IMR-90 (cell line): Measurements from ENCODE around the gene GRIK3. TPM values are rescaled to one million over a fixed set of nuclear protein-coding genes. Genes with fewer than 3 reads are reported as not detected.

Experiments
- ATAC-seq: fragments of 200-7000 bp; cut with Tn5 transposase; 2 replicates; pipeline ENCODE4 v1.9.1; 2020; ENCODE audit warnings: low read depth, mild to moderate bottlenecking, moderate library complexity
- BruUV-seq: library from RNA; stranded (reverse); fragments of 400-500 nt; replicated peaks from 2 replicates; lab custom pipeline; 2021; lab: Mats Ljungman, UMichigan
- CTCF ChIA-PET: fragments of 300-600 bp; formaldehyde crosslinking; extraction: SDS; loops from one replicate; lab custom pipeline; 2021; ENCODE audit warnings: antibody characterized with exemption; lab: Yijun Ruan, JAX
- POLR2A ChIA-PET: fragments of 300-600 bp; sonication (Branson Sonifier 250); formaldehyde crosslinking; loops from one replicate; lab custom pipeline; 2022; ENCODE audit warnings: antibody characterized with exemption; ENCODE audit not compliant: unreplicated experiment; lab: Charles Lee
- DNase-seq: peaks from one replicate; pipeline ENCODE4 v3.0.0; 2013
- H2AFZ ChIP-seq: replicated peaks from 2 replicates; pipeline ENCODE3; 2013; ENCODE audit warnings: low read length, mild to moderate bottlenecking; ENCODE audit not compliant: poor library complexity
- H2AK5ac ChIP-seq: 2 replicates; pipeline ENCODE4 v1.6.1; 2013; ENCODE audit warnings: low read depth, low read length, inconsistent platforms
- H2AK9ac ChIP-seq: replicated peaks from 2 replicates; pipeline ENCODE3; 2013; ENCODE audit warnings: mild to moderate bottlenecking, low read depth, low read length, moderate library complexity; ENCODE audit not compliant: poor library complexity
- H2BK120ac ChIP-seq: 2 replicates; pipeline ENCODE4 v1.6.1; 2013; ENCODE audit warnings: low read depth, low read length, inconsistent platforms
- H2BK15ac ChIP-seq: 3 replicates; pipeline ENCODE4 v1.6.1; 2013; ENCODE audit warnings: low read depth, low read length, inconsistent platforms
- H2BK20ac ChIP-seq: 2 replicates; pipeline ENCODE4 v1.6.1; 2013; ENCODE audit warnings: low read depth, mild to moderate bottlenecking, inconsistent platforms, low read length, moderate library complexity
- H2BK5ac ChIP-seq: 2 replicates; pipeline ENCODE4 v1.6.1; 2013; ENCODE audit warnings: mild to moderate bottlenecking, low read depth, low read length, inconsistent platforms; ENCODE audit not compliant: poor library complexity, severe bottlenecking
- H3K14ac ChIP-seq: replicated peaks from 2 replicates; pipeline ENCODE4 v1.6.1; 2013; ENCODE audit warnings: low read depth, low read length, inconsistent platforms
- H3K18ac ChIP-seq: 2 replicates; pipeline ENCODE4 v1.6.1; 2013; ENCODE audit warnings: low read depth, low read length, control low read depth
- H3K23ac ChIP-seq: 2 replicates; pipeline ENCODE4 v1.6.1; 2013; ENCODE audit warnings: low read depth, low read length, inconsistent platforms
- H3K27ac ChIP-seq: 2 replicates; pipeline ENCODE4 v1.5.1; 2013; ENCODE audit warnings: mild to moderate bottlenecking, control low read depth, low read length; ENCODE audit not compliant: insufficient read depth
- H3K27me3 ChIP-seq: 2 replicates; pipeline ENCODE4 v1.6.1; 2013; ENCODE audit warnings: low read length; ENCODE audit not compliant: control insufficient read depth, insufficient read depth
- H3K36me3 ChIP-seq: 2 replicates; pipeline ENCODE4 v1.6.1; 2013; ENCODE audit warnings: low read length, mixed read lengths; ENCODE audit not compliant: control insufficient read depth, insufficient read depth
- H3K4ac ChIP-seq: 2 replicates; pipeline ENCODE4 v1.6.1; 2013; ENCODE audit warnings: low read depth, low read length, inconsistent platforms
- H3K4me1 ChIP-seq: 2 replicates; pipeline ENCODE4 v1.6.1; 2013; ENCODE audit warnings: low read length, mixed read lengths; ENCODE audit not compliant: control insufficient read depth, insufficient read depth
- H3K4me2 ChIP-seq: 2 replicates; pipeline ENCODE4 v1.6.1; 2013; ENCODE audit warnings: low read depth, mild to moderate bottlenecking, control low read depth, low read length, moderate library complexity
- H3K4me3 ChIP-seq: 2 replicates; pipeline ENCODE4 v1.5.1; 2013; ENCODE audit warnings: low read depth, mild to moderate bottlenecking, control low read depth, low read length, moderate library complexity; ENCODE audit not compliant: insufficient read depth
- H3K56ac ChIP-seq: 2 replicates; pipeline ENCODE4 v1.6.1; 2013; ENCODE audit warnings: low read length, inconsistent platforms; ENCODE audit not compliant: insufficient read depth; ENCODE audit errors: extremely low read depth
- H3K79me1 ChIP-seq, 2 experiments: 2 replicates each; pipeline ENCODE4 v1.6.1; 2013; ENCODE audit warnings: low read length in 2 of 2, inconsistent platforms in 1 of 2, low read depth in 1 of 2
- H3K9ac ChIP-seq: 2 replicates; pipeline ENCODE4 v1.6.1; 2013; ENCODE audit warnings: low read depth, low read length, control low read depth
- H3K9me1 ChIP-seq: 2 replicates; pipeline ENCODE4 v1.6.1; 2013; ENCODE audit warnings: low read length, inconsistent platforms; ENCODE audit not compliant: insufficient read depth
- H3K9me3 ChIP-seq: 2 replicates; pipeline ENCODE4 v1.6.1; 2013; ENCODE audit warnings: low read length; ENCODE audit not compliant: control insufficient read depth, insufficient read depth
- H4K20me1 ChIP-seq: 2 replicates; pipeline ENCODE4 v1.6.1; 2013; ENCODE audit warnings: low read length, inconsistent platforms; ENCODE audit not compliant: insufficient read depth
- H4K5ac ChIP-seq: 2 replicates; pipeline ENCODE4 v1.6.1; 2013; ENCODE audit warnings: mild to moderate bottlenecking, low read depth, low read length, control low read depth
- H4K8ac ChIP-seq, 2 experiments: 2 replicates each; pipeline ENCODE4 v1.6.1; 2013; ENCODE audit warnings: low read depth in 2 of 2, low read length in 2 of 2, control low read depth in 1 of 2, inconsistent platforms in 1 of 2
- H4K91ac ChIP-seq: 2 replicates; pipeline ENCODE4 v1.6.1; 2013; ENCODE audit warnings: low read depth, low read length, inconsistent platforms; ENCODE audit not compliant: insufficient read depth
- BHLHE40 ChIP-seq: fragments of 150-350 bp; IDR thresholded peaks from 2 replicates; pipeline ENCODE4 v1.6.1; 2016; ENCODE audit warnings: mild to moderate bottlenecking, low read depth, low read length
- CEBPB ChIP-seq: IDR thresholded peaks from 2 replicates; pipeline ENCODE4 v1.6.1; 2012; ENCODE audit warnings: low read depth, low read length, improper control_type of control experiment
- CHD1 ChIP-seq: IDR thresholded peaks from 2 replicates; pipeline ENCODE4 v1.6.1; 2012; ENCODE audit warnings: low read depth, low read length, improper control_type of control experiment
- FOS ChIP-seq: fragments of 150-350 bp; IDR thresholded peaks from 2 replicates; pipeline ENCODE4 v1.6.1; 2016; ENCODE audit warnings: low read depth, low read length
- MAZ ChIP-seq: IDR thresholded peaks from 2 replicates; pipeline ENCODE4 v1.6.1; 2012; ENCODE audit warnings: low read depth, mild to moderate bottlenecking, low read length, improper control_type of control experiment, moderate library complexity, borderline replicate concordance
- MXI1 ChIP-seq: IDR thresholded peaks from 2 replicates; pipeline ENCODE4 v1.6.1; 2012; ENCODE audit warnings: low read depth, mild to moderate bottlenecking, low read length, moderate library complexity, borderline replicate concordance
- NFE2L2 ChIP-seq: fragments of 150-350 bp; IDR thresholded peaks from 2 replicates; pipeline ENCODE4 v1.6.1; 2016; ENCODE audit warnings: low read depth, mild to moderate bottlenecking, low read length
- POLR2A ChIP-seq: IDR thresholded peaks from 2 replicates; pipeline ENCODE4 v1.6.1; 2012; ENCODE audit warnings: mild to moderate bottlenecking, low read depth, low read length
- RAD21 ChIP-seq: IDR thresholded peaks from 2 replicates; pipeline ENCODE4 v1.6.1; 2012; ENCODE audit warnings: low read length, improper control_type of control experiment
- RCOR1 ChIP-seq: IDR thresholded peaks from 2 replicates; pipeline ENCODE4 v1.6.1; 2012; ENCODE audit warnings: mild to moderate bottlenecking, low read length, improper control_type of control experiment; ENCODE audit not compliant: insufficient replicate concordance
- RFX5 ChIP-seq: IDR thresholded peaks from 2 replicates; pipeline ENCODE4 v1.8.0; 2012; ENCODE audit warnings: low read depth, mild to moderate bottlenecking, low read length, moderate library complexity
- SMC3 ChIP-seq: fragments of 150-350 bp; IDR thresholded peaks from 2 replicates; pipeline ENCODE4 v1.6.1; 2016; ENCODE audit warnings: low read depth, mild to moderate bottlenecking, antibody characterized with exemption, low read length, moderate library complexity
- USF2 ChIP-seq: fragments of 150-350 bp; IDR thresholded peaks from 2 replicates; pipeline ENCODE4 v1.6.1; 2017; ENCODE audit warnings: mild to moderate bottlenecking, antibody characterized with exemption, low read length, low read depth
- WGBS, 2 experiments: methylation state at CpG; one replicate each; pipeline versions ENCODE4 v1.1.5 to v1.1.7; 2013; ENCODE audit warnings: missing lambda C conversion rate in 2 of 2; ENCODE audit not compliant: insufficient read length in 1 of 2; ENCODE audit errors: extremely low coverage in 2 of 2; 5-methylcytosine and 5-hydroxymethylcytosine counted together
- dilution Hi-C: fragments of 300-500 bp; cut with HindIII; formaldehyde crosslinking; loops from one replicate; pipeline ENCODE4 v1.14.3; 2018; ENCODE audit warnings: low sequenced_read_pairs; ENCODE audit not compliant: unreplicated experiment
- in situ Hi-C: fragments of 300-500 bp; cut with MboI; formaldehyde crosslinking; loops from 3 replicates; pipeline ENCODE4 v1.14.3; 2019; ENCODE audit warnings: low sequenced_read_pairs, inconsistent platforms, mixed read lengths
- intact Hi-C: fragments of 100-400 bp; cut with micrococcal nuclease; formaldehyde crosslinking; loops from 2 replicates; pipeline ENCODE4 v1.10.0; 2022
- polyA plus RNA-seq, 3 experiments: library from polyadenylated mRNA; depleted of rRNA; stranded (reverse); fragments of >200 nt; gene quantifications; 2 replicates each; pipeline ENCODE4 v1.2.3, GENCODE V29; 2012; ENCODE audit warnings: low replicate concordance in 1 of 3
- total RNA-seq: library from RNA; depleted of rRNA; stranded (reverse); fragments of >200 nt; gene quantifications from 2 replicates; pipeline ENCODE4 v1.2.3, GENCODE V29; 2012
- TF ChIP-seq, protein P1 (sequence below): conservative IDR thresholded peaks from 2 replicates; pipeline ENCODE4 v1.5.1; 2012; ENCODE audit warnings: mild to moderate bottlenecking, low read depth, low read length, improper control_type of control experiment
- TF ChIP-seq, protein P2 (sequence below): fragments of 150-350 bp; IDR thresholded peaks from 2 replicates; pipeline ENCODE4 v1.6.1; 2016; ENCODE audit warnings: low read depth, mild to moderate bottlenecking, low read length, moderate library complexity, borderline replicate concordance

The GRIK3 gene
- total and polyA plus RNA-seq, 2 of the 4 experiments (the other 2 are of a cell fraction) = not detected

GRCh38 chr1:36942148-36942547 is 92.2 kb downstream of the GRIK3 start:
- Histone ChIP-seq H3K18ac (no peak overlapping the region), H4K5ac (no peak overlapping the region), H3K9ac (no peak overlapping the region), H2BK15ac (no peak overlapping the region), H2BK20ac (no peak overlapping the region), H3K79me1 (no peaks in the 10 kb centered on the region), H3K4me2 (no peak overlapping the region), H3K9me3 (no peaks in the 10 kb centered on the region), H2BK5ac (no peak overlapping the region), H3K14ac (no peak overlapping the region), H4K8ac (no peak overlapping the region), H3K4me1 (no peaks in the 10 kb centered on the region), H3K4ac (no peak overlapping the region), H2AK5ac (no peak overlapping the region), H3K36me3 (no peaks in the 10 kb centered on the region), H2AK9ac (no peak overlapping the region), H4K91ac (no peak overlapping the region), H3K27me3 (no peaks in the 10 kb centered on the region), H3K27ac (no peak overlapping the region), H4K20me1 (no peaks in the 10 kb centered on the region), H3K56ac (no peak overlapping the region), H2AFZ (no peak overlapping the region), H3K23ac (no peak overlapping the region), H3K9me1 (no peaks in the 10 kb centered on the region), H3K4me3 (no peak overlapping the region), H2BK120ac (no peak overlapping the region)
- BruUV-seq = no TSS peak
- DNase-seq (no peak), ATAC-seq (no peak)
- ChIA-PET CTCF (no interaction called here), POLR2A (no interaction called here)
- 50% methylated on average over 7 of the region's 12 CpGs; no CpG with 5 or more reads in 1 of the 2 experiments for WGBS, 2 experiments
- intact Hi-C loops (no loop called here), dilution Hi-C loops (no loop called here), in situ Hi-C loops (no loop called here)
- no peak for TF ChIP-seq RFX5
- TF ChIP-seq MAZ = no peak
- no peak for TF ChIP-seq RAD21
- TF ChIP-seq FOS = no peak
- no peak for TF ChIP-seq SMC3
- TF ChIP-seq USF2 = no peak
- TF ChIP-seq BHLHE40 = no peak
- no peak for TF ChIP-seq MXI1
- TF ChIP-seq CEBPB = no peak
- TF ChIP-seq, protein P1, sequence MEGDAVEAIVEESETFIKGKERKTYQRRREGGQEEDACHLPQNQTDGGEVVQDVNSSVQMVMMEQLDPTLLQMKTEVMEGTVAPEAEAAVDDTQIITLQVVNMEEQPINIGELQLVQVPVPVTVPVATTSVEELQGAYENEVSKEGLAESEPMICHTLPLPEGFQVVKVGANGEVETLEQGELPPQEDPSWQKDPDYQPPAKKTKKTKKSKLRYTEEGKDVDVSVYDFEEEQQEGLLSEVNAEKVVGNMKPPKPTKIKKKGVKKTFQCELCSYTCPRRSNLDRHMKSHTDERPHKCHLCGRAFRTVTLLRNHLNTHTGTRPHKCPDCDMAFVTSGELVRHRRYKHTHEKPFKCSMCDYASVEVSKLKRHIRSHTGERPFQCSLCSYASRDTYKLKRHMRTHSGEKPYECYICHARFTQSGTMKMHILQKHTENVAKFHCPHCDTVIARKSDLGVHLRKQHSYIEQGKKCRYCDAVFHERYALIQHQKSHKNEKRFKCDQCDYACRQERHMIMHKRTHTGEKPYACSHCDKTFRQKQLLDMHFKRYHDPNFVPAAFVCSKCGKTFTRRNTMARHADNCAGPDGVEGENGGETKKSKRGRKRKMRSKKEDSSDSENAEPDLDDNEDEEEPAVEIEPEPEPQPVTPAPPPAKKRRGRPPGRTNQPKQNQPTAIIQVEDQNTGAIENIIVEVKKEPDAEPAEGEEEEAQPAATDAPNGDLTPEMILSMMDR = no peak
- no peak for TF ChIP-seq NFE2L2
- TF ChIP-seq POLR2A = no peak
- no peak for TF ChIP-seq CHD1
- TF ChIP-seq RCOR1 = no peak
- TF ChIP-seq, protein P2, sequence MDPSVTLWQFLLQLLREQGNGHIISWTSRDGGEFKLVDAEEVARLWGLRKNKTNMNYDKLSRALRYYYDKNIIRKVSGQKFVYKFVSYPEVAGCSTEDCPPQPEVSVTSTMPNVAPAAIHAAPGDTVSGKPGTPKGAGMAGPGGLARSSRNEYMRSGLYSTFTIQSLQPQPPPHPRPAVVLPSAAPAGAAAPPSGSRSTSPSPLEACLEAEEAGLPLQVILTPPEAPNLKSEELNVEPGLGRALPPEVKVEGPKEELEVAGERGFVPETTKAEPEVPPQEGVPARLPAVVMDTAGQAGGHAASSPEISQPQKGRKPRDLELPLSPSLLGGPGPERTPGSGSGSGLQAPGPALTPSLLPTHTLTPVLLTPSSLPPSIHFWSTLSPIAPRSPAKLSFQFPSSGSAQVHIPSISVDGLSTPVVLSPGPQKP = no peak
